Left forelimb (tissue), 1 donor: Measurements from ENCODE around the gene SPACA4.
"Not testable (repeated sequence)": the region's sequence is repeated elsewhere in the genome, so short reads cannot be mapped to it uniquely, and the experiment has no call there.

ENCODE experiments used
- DNase-seq: peaks from one replicate; pipeline ENCODE4 v3.0.0-alpha.2; 2018; ENCODE audit warnings: low spot score

SPACA4 gene

DNA sequence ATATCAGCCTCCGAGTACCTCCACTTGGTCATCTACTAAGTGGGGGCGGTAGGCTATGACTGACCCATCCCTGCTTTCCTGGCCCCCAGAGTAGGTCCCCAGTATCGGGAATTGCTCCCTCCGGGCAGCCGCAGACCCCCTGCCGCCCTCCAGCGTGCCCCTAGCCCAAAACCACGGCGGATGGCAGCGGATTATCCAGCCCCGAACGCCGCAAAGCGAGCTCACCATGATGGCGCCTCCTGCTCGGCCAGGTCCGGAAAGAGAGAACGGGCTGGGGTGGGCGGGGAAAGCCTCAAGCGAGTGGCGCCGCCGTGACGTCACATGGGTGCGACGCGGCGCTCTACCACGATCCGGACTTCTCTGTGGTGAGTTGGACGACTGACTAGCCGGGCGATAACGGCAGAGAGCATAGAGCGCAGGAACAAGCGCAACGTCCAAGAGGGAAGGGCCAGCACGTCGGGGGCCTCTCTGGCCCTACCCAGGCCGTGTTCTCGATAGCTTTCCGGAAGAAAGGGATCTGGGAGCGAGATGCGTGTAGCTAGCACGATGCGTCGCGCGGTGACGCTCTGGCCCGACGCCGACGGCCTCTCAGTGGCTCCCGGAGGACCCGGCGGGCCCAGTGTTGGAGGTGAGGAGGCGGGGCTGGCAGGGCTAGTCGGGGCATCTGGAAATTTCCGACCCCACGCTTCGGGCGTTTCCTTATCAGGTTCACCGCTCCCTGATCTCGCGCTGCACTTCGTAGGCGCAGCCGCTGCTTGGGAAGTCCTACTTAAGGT lies 12.6 kb downstream of the SPACA4 start, which contains the start of the genes RPL18 and SPHK2:
TSS of gene RPL18 (minus strand) at position 263 of the 776 bp plus-strand sequence. CDS start at position 228, 35 bp downstream.
TSS of gene SPHK2 (plus strand) at position 591 of the 776 bp plus-strand sequence. CDS start 1,009 bp downstream, outside the sequence.
- peak; percentile 99 for DNase-seq

DNA sequence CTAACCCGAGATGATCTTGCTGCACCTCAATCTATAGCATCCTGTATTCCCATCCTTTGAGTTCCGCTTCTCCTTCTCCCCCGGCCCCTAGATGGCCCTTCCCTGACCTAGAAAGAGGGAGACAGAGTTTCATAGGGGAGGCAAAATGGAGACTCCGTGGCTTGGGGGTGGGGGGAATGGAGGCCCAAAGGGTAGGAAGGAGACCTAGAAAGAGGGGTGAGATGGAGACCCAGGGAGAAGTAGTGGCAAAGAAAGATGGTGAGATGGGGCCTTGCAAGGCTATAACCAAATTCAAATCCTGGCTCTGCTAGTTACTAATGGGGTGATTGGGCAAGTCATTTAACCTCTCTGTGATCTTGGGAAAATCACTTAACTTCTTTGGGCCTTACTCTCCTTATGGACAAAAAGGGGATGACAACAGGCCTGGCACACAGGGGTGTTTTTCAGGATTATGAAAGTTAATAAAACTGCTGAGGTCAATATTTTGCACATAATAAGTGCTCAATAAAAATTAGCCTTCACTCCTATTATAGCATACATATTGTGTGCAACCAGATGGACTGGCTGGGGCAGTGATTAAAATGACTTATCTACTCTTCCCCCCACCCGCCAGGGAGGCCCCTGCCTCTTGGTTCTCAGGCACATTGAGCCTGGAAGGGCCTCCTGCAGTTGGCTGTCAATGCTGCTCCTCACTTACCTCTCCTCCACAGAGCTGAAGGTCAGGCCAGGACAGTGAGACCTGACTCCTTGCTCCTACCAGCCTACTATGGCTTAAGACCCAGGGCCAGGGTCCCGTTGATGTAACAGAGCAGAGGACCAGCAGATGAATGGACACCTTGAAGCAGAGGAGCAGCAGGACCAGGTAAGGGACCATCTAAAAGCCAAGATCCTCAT lies 13.4 kb downstream of the SPACA4 start:
- DNase-seq, result no peak

DNA sequence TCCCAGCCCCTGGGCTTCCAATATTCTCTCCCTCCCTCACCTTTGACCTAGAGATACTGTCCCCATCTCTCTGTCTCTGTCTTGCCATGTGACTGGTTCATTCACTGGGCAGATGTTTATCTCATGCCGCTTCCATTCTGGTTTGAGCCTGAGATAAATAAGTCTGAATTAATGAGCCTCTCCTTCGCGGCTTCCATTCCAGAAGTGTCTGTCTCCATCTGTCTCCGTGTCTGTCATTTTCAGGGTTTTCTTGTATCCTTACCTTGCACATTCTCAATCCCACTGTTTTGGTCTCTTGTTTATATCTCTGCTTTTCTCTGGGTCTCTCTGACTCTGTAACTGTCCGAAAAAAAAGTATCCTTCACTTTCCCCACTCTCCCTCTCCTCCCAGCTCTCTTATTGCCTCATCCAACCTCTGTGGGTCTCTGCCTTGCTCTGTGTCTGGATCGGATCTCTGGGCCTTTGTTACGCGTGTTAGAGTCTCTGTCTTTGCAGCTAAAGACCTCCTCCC lies 17.1 kb downstream of the SPACA4 start:
- DNase-seq, result no peak

DNA sequence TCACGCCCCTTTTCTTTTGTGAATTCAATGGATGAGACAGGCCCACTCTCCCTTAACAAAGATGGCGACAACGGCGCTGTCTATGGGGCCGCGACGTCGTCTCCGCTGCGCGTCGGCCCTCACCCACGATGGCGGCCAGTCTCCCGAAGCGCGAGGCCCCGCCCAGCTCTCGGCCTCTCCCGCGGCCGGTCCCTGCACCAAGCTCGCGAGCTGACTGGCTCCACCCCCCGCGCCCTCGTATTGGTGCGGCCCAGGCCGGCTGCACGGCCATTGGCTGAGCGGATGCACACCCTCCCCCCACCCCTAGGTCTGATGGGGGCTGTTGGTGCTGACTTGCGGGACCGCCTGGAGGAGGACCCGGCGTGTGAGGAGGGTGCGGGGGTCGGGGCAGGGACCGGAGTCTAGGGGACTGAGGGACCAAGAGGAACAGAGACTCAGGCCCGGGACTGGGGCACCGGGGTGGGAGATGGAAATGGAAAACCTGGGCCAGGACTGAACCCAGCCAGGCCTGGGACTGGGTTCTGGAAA lies 17.6 kb downstream of the SPACA4 start:
- peak; percentile 98 for DNase-seq

DNA sequence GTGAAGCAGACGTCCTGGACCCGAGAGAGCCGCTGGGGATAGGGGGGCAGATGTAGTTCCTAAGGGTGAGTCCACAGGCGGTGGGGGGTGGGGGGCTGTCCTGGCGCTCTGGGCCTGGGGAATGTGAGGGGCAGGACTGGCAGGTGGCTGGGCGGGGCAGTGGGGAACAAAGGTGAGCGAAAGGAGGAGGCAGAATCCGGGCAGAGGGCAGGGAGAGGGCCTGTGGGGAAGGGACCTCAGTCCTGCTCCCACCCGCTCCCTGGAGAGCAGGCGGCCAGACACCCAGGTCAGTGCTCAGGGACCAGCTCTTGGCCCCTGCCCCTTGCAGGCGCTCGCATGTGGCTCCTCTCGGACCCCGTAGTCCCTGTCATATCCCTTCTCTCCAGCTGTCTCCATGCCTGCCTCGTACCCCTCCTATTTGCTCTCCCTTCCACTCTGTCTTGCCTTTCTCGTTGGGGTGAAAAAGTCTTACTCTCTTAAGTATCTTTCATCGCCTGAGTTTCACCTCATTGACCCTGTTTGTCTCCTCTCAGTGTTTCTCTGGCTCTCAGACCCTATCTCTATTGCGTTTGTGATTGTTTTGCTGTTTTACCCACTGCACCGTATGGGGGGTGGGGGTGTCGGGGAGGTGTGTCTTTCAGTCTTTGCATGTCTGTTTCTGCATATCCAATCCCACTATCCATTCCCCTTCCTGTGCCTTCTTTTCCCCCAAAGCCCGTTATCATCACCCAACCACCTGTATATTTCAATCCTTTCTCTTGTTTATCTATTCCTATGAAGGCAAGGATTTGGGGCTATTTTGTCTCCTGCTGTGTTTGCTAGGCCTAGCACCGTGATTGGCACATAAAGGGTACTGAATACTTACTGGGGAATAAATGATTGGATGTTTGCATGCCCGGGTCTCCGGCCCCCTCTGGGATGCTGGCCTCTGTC lies 18.5 kb downstream of the SPACA4 start:
- DNase-seq, result no peak

DNA sequence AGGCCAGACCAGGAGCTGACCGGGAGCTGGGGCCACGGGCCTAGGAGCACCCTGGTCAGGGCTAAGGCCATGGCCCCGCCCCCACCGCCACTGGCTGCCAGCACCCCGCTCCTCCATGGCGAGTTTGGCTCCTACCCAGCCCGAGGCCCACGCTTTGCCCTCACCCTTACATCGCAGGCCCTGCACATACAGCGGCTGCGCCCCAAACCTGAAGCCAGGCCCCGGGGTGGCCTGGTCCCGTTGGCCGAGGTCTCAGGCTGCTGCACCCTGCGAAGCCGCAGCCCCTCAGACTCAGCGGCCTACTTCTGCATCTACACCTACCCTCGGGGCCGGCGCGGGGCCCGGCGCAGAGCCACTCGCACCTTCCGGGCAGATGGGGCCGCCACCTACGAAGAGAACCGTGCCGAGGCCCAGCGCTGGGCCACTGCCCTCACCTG lies 19.4 kb downstream of the SPACA4 start:
- DNase-seq, result no peak

DNA sequence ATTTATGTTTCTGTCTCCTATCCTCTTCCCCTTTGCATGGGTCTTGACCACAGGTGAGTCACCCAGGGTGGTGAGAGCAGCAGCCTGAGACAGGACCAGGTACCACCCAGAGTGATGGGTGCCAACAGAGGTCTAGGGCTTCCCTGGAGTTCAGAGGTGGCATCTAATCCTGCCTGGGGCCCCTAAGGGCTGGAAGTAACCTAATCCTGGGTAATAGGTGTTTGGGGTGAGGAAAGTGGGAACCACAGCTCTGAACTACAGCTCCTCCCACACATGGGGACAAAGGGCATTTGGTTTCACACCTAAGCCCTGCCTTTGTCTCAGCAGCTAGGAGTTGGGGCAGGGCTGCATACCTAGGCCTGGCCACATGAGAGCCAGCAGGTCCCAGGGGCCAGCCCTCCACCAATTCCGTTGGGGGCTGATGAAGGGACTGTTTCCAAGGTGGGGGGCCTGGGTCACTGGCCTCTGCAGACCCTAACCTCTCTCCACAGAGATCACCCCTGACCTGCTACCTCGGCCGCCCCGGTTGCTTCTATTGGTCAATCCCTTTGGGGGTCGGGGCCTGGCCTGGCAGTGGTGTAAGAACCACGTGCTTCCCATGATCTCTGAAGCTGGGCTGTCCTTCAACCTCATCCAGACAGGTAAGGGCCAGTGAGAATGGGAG lies 20.8 kb downstream of the SPACA4 start:
- DNase-seq, result no peak

DNA sequence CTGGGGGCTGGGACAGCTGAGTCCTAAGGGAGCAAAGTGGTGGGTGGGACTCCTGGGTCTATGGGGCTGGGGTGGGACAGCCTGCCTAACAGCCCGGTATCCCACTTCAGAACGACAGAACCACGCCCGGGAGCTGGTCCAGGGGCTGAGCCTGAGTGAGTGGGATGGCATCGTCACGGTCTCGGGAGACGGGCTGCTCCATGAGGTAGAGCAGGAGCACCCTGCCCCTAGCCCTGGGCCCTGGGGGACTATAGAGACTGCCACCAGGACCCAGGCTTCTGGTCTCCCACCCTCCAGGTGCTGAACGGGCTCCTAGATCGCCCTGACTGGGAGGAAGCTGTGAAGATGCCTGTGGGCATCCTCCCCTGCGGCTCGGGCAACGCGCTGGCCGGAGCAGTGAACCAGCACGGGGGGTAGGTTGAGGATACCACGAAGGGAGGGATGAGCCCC lies 21.3 kb downstream of the SPACA4 start:
- no peak for DNase-seq

DNA sequence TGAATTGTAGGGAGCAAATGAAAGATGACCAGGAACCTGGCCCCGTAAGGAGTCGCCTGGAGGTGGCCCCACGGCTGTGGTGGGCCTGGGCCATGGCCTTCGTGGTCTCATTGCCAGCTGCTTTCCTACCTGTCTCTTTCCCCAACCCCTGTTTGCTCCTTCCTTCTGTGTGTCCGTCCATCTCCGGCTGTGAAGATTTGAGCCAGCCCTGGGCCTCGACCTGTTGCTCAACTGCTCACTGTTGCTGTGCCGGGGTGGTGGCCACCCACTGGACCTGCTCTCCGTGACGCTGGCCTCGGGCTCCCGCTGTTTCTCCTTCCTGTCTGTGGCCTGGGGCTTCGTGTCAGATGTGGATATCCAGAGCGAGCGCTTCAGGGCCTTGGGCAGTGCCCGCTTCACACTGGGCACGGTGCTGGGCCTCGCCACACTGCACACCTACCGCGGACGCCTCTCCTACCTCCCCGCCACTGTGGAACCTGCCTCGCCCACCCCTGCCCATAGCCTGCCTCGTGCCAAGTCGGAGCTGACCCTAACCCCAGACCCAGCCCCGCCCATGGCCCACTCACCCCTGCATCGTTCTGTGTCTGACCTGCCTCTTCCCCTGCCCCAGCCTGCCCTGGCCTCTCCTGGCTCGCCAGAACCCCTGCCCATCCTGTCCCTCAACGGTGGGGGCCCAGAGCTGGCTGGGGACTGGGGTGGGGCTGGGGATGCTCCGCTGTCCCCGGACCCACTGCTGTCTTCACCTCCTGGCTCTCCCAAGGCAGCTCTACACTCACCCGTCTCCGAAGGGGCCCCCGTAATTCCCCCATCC lies 22.1 kb downstream of the SPACA4 start:
- DNase-seq, result no peak

DNA sequence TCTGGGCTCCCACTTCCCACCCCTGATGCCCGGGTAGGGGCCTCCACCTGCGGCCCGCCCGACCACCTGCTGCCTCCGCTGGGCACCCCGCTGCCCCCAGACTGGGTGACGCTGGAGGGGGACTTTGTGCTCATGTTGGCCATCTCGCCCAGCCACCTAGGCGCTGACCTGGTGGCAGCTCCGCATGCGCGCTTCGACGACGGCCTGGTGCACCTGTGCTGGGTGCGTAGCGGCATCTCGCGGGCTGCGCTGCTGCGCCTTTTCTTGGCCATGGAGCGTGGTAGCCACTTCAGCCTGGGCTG lies 22.7 kb downstream of the SPACA4 start:
- no peak for DNase-seq

DNA sequence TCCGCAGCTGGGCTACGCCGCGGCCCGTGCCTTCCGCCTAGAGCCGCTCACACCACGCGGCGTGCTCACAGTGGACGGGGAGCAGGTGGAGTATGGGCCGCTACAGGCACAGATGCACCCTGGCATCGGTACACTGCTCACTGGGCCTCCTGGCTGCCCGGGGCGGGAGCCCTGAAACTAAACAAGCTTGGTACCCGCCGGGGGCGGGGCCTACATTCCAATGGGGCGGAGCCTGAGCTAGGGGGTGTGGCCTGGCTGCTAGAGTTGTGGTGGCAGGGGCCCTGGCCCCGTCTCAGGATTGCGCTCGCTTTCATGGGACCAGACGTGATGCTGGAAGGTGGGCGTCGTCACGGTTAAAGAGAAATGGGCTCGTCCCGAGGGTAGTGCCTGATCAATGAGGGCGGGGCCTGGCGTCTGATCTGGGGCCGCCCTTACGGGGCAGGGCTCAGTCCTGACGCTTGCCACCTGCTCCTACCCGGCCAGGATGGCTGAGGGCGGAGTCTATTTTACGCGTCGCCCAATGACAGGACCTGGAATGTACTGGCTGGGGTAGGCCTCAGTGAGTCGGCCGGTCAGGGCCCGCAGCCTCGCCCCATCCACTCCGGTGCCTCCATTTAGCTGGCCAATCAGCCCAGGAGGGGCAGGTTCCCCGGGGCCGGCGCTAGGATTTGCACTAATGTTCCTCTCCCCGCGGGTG lies 23.2 kb downstream of the SPACA4 start:
- no peak for DNase-seq

DNA sequence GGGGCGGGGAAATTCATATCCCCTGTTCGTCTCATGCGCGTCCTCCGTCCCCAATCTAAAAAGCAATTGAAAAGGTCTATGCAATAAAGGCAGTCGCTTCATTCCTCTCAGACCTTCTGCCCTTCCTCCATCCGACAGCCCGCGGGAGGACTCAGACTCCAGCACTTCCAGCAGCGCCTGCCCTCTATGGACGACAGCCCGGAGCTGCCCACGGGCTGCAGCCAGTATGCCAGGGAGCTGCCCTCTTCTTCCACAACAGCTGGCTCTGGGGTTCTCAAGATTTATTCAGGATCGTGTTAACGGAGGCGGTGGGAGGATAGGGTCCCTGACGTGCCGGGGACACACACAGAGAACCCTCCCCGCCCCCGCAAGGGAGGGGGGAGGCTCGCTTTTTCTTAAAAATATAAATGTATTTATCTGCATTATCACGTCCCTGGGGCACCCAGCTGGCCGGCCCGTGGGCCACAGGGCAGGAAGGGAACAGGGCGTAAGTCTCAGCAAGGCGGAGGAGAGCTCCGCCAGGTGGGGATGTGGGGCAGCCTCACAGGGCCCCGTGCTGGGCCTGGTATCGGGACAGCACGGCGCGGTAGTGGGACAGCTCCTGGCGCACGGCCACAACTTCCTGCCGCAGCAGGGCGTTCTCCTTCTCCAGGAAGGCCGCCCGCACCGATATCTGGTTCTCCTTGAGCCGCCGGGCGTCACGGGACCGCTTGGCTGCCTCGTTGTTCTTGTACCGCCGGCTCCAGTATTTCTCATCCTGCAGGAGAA lies 23.9 kb downstream of the SPACA4 start:
- no peak for DNase-seq

DNA sequence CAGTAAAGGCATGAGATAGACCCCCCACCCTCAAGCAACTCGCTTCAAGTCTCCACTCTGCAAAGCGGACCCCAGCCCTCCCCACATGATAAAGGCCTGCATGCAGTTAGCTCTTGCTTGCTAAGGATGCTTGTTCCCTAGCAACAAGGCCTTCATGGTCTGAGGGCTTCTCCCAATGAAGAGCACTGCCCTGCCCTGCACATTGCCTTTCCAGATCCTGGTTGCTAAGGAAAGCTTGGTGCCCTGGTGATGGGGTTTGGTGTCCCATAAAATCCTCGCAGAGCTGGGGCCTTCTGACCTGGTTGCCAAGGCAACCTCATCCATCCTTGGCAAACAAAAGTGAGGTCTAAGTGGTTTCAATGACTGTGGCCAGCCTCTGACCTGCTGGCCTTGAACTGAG lies 24.7 kb downstream of the SPACA4 start:
- no peak for DNase-seq

DNA sequence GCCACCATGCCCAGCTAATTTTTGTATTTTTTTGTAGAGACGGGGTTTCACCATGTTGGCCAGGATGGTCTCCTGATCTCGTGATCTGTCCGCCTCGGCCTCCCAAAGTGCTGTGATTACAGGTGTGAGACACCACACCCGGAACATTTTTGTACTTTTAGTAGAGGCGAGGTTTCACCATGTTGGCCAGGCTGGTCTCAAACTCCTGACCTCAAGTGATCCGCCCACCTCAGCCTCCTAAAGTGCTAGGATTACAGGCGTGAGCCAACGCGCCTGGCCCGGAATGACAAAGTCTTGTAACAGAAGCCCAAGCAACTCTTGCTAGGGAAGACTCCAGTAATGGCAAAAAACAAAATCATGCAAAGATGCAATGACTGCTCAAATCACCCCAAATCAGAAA lies 25.7 kb downstream of the SPACA4 start:
- DNase-seq, result not testable (repeated sequence)

DNA sequence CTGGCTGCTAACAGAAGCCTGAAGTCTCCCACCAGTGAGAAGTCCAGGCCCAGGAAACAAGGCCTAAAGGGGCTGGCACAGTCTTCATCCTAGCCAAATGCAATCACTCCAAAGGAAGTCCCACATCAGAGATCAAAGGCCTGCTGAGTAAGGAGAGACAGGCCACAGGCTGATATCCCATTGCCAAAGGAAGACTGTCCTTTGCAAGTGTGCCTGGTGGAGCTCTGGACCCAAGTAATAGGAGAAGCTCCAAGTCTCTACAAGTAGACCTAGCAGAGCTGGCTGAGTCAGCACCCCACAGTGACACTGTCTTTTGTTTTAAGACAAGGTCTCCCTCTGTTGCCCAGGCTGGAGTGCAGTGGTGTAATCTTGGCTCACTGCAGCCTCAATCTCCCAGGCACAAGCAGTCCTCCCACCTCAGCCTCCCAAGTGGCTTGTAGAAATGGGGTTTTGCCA lies 26.2 kb downstream of the SPACA4 start:
- DNase-seq, result no peak

DNA sequence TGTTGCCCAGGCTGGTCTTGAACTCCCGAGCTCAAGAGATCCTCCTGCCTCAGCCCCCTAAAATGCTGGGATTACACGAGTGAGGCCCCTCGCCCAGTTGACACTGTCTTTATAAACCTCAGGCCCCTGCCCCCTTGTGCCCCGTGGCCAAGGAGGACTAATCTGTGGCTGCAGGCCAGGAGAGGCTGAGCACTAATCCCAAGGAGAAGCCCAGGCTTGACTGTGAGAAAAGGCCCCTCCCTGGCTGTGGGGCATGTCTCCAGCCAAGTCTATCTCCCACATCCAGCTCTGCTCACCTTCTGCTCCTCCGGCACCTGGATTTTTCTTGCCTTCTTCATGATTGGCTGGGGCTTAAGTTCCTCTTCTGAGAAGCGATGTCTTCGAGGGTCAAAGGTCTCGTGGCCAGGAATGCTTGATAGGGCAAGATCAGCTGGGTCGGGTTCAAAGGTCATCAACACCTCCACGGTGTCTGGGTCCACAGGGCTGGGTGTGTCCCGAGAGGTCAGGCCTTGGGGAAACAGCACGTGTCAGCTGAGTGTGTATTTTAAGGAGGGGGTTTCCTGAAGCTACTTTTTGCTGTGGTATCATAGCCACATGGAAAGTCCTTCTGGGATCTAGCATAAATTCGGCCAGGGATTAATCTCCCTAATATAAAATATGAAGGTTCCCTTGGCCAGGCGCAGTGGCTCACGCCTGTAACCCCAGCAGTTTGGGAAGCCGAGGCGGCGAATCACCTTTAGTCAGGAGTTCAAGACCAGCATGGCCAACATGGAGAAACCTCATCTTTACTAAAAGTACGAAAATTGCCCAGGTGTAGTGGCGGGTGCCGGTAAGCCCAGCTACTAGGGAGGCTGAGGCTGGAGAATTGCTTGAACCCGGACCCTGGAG lies 26.9 kb downstream of the SPACA4 start:
- no peak for DNase-seq

DNA sequence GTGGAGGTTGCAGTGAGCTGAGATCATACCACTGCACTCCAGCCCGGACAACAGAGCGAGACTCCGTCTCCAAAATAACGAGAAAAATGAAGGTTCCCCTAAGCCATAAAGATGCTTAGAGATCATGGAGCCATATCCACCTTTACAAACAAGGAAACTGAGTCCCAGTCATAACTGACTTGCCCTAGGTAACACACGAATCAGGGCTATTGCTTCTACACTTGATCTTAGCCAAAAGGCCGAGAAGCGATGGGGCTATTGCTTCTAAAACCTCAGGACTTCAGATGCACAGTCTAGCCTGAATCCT lies 27.4 kb downstream of the SPACA4 start:
- DNase-seq, result no peak
